Hematopoietic multipotent progenitor cell treated with erythropoietin and hydrocortisone succinate and interleukin-3 and kit ligand, for 6 days (in vitro differentiated cells): Measurements from ENCODE around the gene PCDHGA8.
"Not testable (repeated sequence)": the region's sequence is repeated elsewhere in the genome, so short reads cannot be mapped to it uniquely, and the experiment has no call there.

Source experiments
- DNase-seq: peaks from one replicate; pipeline ENCODE4 v3.0.0-alpha.2; 2015

The PCDHGA8 gene

DNA sequence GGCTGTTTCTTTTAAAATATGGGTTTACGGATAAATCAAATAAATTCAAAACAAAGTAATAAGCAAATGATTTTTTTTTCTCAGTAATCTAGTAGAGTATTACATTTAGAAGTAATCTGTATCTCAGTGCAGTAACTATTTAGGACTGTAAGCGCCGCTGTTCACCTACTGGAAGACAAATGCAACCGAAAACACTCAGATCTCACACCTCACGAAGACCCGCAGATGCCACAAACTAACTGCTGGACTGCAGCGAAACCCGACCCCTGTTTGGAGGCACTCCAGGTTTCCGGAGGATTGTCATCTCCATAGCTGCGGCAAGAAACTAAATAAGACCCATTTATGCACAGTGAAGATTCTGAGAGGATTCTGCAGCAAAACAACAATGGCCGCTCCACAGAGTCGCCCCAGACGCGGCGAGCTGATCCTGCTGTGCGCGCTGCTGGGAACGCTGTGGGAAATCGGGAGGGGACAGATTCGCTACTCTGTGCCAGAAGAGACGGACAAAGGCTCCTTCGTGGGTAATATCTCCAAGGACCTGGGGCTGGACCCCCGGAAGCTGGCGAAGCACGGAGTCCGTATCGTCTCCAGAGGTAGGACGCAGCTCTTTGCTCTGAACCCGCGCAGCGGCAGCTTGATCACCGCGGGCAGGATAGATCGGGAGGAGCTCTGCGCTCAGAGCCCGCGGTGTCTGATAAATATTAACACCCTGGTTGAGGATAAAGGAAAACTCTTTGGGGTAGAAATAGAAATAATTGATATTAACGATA, at the start of gene PCDHGA8:
TSS of gene PCDHGA8 (plus strand) at position 205 of the 770 bp plus-strand sequence. CDS start at position 386, 181 bp downstream.
- DNase-seq = no peak

- DNase-seq = no peak
Observed at GRCh38 chr5:141342773-141343172, 49.7 kb upstream of the PCDHGA8 start.

- DNase-seq = peak; percentile 46
Observed at GRCh38 chr5:141343242-141343952, 49.0 kb upstream of the PCDHGA8 start, which contains the start of gene PCDHGA3. Gene PCDHGA3, plus strand, starts transcription at chr5:141343829. Its CDS starts 205 bp downstream, at chr5:141344034.

DNA sequence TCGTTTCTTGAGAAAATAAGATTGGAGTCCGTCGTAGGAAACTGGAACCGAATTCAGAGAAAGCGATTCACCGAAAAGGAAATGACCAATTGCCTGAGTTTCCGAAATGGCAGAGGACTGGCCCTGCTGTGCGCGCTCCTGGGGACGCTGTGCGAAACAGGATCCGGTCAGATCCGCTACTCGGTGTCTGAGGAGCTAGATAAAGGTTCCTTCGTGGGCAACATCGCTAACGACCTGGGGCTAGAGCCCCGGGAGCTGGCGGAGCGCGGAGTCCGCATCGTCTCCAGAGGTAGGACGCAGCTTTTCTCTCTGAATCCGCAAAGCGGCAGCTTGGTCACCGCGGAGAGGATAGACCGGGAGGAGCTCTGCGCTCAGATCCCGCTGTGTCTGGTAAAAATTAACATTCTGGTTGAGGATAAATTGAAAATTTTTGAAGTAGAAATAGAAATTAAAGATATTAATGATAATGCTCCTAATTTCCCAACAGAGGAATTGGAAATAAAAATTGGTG, 48.4 kb upstream of the PCDHGA8 start:
- no peak for DNase-seq

- DNase-seq = no peak
Observed at GRCh38 chr5:141345327-141345726, 47.1 kb upstream of the PCDHGA8 start.

GRCh38 chr5:141346017-141346416, 46.4 kb upstream of the PCDHGA8 start:
- not testable (repeated sequence) for DNase-seq

GRCh38 chr5:141349917-141350619, 42.4 kb upstream of the PCDHGA8 start, which contains the start of gene PCDHGB1:
Gene PCDHGB1, plus strand, starts transcription at chr5:141350099. Its CDS starts 162 bp downstream, at chr5:141350261.
- DNase-seq = peak; percentile 30

GRCh38 chr5:141351591-141351990, 40.8 kb upstream of the PCDHGA8 start:
- DNase-seq = no peak

GRCh38 chr5:141354900-141355469, 37.4 kb upstream of the PCDHGA8 start, which contains the start of gene PCDHGA4:
Gene PCDHGA4, plus strand, starts transcription at chr5:141355021. Its CDS starts 87 bp downstream, at chr5:141355108.
- no peak for DNase-seq

DNA sequence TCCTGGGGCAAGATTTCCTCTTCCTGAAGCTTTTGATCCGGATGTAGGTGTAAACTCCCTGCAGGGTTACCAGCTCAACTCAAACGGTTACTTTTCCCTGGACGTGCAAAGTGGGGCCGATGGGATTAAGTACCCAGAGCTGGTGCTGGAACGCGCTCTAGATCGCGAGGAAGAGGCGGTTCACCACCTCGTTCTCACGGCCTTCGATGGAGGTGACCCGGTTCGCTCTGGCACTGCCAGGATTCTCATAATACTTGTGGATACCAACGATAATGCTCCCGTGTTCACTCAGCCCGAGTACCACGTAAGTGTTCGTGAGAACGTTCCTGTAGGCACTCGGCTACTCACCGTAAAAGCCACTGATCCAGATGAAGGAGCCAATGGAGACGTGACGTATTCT, 36.8 kb upstream of the PCDHGA8 start:
- no peak for DNase-seq

GRCh38 chr5:141356133-141356532, 36.3 kb upstream of the PCDHGA8 start:
- DNase-seq = no peak

GRCh38 chr5:141356950-141357349, 35.5 kb upstream of the PCDHGA8 start:
- DNase-seq = no peak

DNA sequence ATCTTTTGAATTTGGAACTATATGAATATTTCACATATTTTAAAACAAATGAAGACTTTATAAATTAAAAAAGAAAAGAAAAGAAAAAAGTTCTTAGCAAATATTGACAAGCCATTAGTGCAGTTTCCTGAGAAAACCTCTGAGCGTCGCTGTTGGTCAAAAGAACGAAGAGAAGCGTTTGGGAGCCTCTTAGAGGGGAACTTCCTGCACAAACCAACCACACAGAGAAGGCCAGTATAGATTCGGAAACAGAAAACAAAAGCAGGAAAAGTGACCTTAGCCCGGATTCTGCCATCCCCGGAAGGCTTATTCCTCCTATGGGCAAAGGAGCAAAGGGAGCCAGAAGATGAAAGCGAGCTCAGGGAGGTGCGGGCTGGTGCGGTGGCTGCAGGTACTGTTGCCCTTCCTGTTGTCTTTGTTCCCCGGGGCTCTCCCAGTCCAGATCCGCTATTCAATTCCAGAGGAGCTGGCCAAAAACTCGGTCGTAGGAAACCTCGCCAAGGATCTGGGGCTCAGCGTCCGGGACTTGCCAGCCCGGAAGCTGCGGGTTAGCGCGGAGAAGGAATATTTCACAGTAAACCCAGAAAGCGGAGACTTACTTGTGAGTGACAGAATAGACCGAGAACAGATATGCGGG, 32.5 kb upstream of the PCDHGA8 start, which contains the start of gene PCDHGB2:
TSS of gene PCDHGB2 (plus strand) at position 205 of the 637 bp plus-strand sequence. CDS start at position 347, 142 bp downstream.
- peak; percentile 45 for DNase-seq

- no peak for DNase-seq
Observed at GRCh38 chr5:141360685-141361084, 31.7 kb upstream of the PCDHGA8 start.

- no peak for DNase-seq
Observed at GRCh38 chr5:141362719-141363118, 29.7 kb upstream of the PCDHGA8 start.

DNA sequence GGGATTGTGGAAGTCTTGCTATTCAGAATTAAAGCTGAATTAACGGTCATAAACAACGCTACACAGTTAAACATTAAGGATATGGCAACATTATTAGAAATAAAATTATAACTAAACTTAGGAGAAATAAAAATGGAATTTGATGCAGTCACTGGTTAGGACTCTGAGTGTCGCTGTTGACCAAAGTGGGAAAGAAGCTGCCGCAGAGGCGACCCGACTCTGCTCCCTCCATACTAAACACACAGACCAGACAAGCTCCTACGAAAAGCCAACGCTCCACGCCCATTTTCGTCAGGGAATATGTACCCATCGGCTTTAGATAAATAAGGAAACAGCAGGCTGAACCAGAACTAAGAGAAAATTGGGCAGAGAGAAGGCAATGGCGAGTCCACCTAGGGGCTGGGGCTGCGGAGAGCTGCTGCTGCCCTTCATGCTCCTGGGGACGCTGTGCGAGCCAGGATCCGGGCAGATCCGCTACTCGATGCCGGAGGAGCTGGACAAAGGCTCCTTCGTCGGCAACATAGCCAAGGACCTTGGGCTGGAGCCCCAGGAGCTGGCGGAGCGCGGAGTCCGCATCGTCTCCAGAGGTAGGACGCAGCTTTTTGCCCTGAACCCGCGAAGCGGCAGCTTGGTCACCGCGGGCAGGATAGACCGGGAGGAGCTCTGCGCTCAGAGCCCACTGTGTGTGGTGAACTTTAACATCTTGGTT, 28.3 kb upstream of the PCDHGA8 start, which contains the start of gene PCDHGA5:
TSS of gene PCDHGA5 (plus strand) at position 211 of the 709 bp plus-strand sequence. CDS start at position 380, 169 bp downstream.
- no peak for DNase-seq

DNA sequence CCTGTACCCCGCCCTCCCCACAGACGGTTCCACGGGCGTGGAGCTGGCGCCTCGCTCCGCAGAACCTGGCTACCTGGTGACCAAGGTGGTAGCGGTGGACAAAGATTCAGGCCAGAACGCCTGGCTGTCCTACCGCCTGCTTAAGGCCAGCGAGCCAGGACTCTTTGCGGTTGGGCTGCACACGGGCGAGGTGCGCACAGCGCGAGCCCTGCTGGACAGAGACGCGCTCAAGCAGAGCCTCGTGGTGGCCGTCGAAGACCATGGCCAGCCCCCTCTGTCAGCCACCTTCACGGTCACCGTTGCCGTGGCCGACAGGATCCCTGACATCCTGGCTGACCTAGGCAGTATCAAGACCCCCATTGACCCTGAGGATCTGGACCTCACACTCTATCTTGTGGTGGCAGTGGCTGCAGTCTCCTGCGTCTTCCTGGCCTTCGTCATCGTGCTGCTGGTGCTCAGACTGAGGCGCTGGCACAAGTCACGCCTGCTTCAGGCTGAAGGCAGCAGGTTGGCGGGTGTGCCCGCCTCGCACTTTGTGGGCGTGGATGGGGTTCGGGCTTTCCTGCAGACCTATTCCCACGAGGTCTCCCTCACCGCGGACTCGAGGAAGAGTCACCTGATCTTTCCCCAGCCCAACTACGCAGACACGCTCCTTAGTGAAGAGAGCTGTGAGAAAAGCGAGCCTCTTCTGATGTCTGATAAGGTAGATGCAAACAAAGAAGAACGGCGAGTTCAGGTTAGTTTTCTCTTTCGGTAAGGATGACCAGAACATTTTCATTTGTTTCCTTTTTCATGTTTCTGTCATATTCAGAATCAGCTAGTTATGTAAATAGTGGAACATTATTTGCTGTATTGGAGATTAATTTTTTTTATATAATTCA, 26.2 kb upstream of the PCDHGA8 start:
- DNase-seq = no peak

GRCh38 chr5:141369994-141370848, 22.2 kb upstream of the PCDHGA8 start, which contains the start of gene PCDHGB3:
Gene PCDHGB3, plus strand, starts transcription at chr5:141370242. Its CDS starts 153 bp downstream, at chr5:141370395.
- peak; percentile 35 for DNase-seq
